ENCODE results near the gene LSAMP. TPM values are rescaled to one million over a fixed set of nuclear protein-coding genes. Genes with fewer than 3 reads are reported as not detected.
"Not testable (repeated sequence)": the region's sequence is repeated elsewhere in the genome, so short reads cannot be mapped to it uniquely, and the experiment has no call there.

Gene LSAMP
- total and polyA plus RNA-seq, 7 donors, result 0.23 to 47.1 (median 22.9) TPM

DNA sequence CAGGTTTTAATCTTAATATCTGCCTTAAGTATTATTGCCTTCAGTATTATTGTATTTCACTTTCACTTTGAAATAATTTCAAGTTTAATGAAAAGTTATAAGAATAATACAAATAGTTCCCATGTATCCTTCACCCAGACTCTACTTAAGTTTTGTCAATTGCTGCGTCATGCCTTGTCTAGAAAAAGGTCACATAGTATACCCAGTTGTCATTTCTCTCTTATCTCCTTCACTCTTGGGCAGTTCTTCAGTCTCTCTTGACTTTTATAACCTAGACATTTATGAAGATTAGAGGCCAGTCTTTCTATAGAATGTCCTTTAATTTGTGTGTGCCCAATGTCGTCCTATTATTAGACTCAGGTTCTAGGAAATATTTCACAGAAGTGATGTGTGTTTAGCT, 367.7 kb downstream of the LSAMP start:
- intact Hi-C loops (cut with DNase I), result no loop called here
- Histone ChIP-seq H3K36me3 (no peaks in the 10 kb centered on the region), H3K4me3 (no peak overlapping the region), H3K27me3 (no peaks in the 10 kb centered on the region), H3K9me3 (peaks cover 0 to 3% (median 0%) of the 10 kb centered on the region in 4 donors), H3K27ac (no peak overlapping the region), H3K4me1 (no peaks in the 10 kb centered on the region)
- DNase-seq, result no peak
- WGBS, 2 donors, result 88 to 92% methylated on average over 2 of the region's 2 CpGs
- TF ChIP-seq POLR2A (IDR thresholded peaks at IDR 0.05), result no peak
- TF ChIP-seq, protein P1, sequence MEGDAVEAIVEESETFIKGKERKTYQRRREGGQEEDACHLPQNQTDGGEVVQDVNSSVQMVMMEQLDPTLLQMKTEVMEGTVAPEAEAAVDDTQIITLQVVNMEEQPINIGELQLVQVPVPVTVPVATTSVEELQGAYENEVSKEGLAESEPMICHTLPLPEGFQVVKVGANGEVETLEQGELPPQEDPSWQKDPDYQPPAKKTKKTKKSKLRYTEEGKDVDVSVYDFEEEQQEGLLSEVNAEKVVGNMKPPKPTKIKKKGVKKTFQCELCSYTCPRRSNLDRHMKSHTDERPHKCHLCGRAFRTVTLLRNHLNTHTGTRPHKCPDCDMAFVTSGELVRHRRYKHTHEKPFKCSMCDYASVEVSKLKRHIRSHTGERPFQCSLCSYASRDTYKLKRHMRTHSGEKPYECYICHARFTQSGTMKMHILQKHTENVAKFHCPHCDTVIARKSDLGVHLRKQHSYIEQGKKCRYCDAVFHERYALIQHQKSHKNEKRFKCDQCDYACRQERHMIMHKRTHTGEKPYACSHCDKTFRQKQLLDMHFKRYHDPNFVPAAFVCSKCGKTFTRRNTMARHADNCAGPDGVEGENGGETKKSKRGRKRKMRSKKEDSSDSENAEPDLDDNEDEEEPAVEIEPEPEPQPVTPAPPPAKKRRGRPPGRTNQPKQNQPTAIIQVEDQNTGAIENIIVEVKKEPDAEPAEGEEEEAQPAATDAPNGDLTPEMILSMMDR (IDR thresholded peaks at IDR 0.05), result no peak
- TF ChIP-seq EP300 (IDR thresholded peaks at IDR 0.05), result no peak
- TF ChIP-seq POLR2AphosphoS5 (IDR thresholded peaks at IDR 0.05), result no peak

DNA sequence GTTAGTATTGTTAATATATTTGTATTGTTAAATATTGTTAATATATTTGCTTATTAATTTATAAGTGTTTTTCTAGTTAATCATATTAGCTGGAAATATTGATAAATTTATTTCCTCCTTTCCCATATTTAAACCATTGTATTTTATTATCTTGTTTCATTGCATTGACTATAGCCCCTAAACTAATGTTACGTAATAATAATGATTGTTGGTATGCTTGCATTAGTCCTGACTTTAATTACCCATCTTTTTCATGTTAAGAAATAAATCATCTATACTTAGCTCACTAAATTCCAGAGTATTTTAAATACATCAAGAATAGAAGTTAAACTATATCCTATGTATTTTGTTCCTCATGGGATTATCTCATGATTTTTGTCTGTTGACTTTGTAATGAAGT, 368.2 kb downstream of the LSAMP start:
- WGBS, 2 donors, result 94 to 96% methylated on average over 1 of the region's 1 CpG
- no peaks in the 10 kb centered on the region for H3K36me3 ChIP-seq
- no peak overlapping the region for H3K27ac ChIP-seq
- TF ChIP-seq POLR2A (IDR thresholded peaks at IDR 0.05), result no peak
- TF ChIP-seq, protein P1 (IDR thresholded peaks at IDR 0.05), result no peak
- TF ChIP-seq POLR2AphosphoS5 (IDR thresholded peaks at IDR 0.05), result no peak
- no peak for TF ChIP-seq EP300 (IDR thresholded peaks at IDR 0.05)
- no peak overlapping the region for H3K4me3 ChIP-seq
- intact Hi-C loops (cut with DNase I), result no loop called here
- DNase-seq, result no peak
- no peaks in the 10 kb centered on the region for H3K27me3 ChIP-seq
- H3K4me1 ChIP-seq, result no peaks in the 10 kb centered on the region
- peaks cover 0 to under 1% (median 0%) of the 10 kb centered on the region in 4 donors for H3K9me3 ChIP-seq

DNA sequence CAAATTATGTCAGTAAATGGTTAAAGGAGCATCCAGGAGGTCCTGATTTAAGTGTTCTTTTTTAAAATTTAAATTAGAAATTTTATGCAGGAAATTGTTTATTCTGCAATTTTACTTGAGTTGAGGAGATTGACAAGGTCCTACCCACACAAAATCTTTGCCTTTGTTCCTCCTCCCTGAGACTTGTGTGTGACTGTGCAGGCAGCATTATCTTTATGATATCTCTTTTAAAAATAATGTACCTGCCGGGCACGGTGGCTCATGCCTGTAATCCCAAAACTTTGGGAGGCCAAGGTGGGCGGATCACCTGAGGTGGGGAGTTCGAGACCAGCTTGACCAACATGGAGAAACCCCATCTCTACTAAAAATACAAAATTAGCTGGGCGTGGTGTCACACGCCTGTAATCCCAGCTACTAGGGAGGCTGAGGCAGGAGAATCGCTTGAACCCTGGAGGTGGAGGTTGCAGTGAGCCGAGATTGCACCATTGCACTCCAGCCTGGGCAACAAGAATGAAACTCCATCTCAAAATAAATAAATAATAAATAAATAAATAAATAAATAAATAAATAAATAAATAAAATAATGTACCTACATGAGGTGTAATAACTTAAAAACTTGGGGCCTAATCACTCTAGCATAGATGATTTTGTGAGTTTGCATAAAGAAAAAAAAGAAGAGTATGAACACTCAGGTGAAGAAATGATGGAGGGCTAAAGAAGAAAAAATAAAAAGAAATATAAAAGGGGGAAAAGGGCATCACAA, 374.6 kb downstream of the LSAMP start:
- H3K27ac ChIP-seq; H3K4me1 ChIP-seq; intact Hi-C loops (cut with DNase I); H3K27me3 ChIP-seq; DNase-seq; H3K36me3 ChIP-seq; H3K4me3 ChIP-seq; H3K9me3 ChIP-seq: not testable (repeated sequence)
- 73 to 89% methylated on average over 8 of the region's 8 CpGs for WGBS, 2 donors

DNA sequence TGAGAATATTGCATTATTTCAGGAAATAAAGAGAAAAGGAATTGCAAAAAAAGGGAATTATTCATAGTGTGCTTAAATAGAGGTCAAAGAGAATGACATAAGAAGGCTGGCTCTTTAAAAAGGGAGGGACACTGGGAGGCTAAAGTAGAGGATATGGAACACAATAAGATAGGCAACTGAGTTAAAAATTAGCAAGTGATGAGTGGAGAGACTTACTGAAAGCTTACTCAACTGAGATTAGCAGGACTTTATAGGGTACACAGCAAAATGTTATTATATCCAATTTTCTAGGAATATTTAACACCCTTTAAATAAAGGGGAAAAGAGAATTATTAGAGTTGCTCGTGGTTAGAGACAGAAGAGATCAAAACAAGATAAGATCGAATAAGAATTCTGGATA, 375.2 kb downstream of the LSAMP start:
- intact Hi-C loops (cut with DNase I), result no loop called here
- 49 to 63% methylated on average over 2 of the region's 2 CpGs for WGBS, 2 donors

DNA sequence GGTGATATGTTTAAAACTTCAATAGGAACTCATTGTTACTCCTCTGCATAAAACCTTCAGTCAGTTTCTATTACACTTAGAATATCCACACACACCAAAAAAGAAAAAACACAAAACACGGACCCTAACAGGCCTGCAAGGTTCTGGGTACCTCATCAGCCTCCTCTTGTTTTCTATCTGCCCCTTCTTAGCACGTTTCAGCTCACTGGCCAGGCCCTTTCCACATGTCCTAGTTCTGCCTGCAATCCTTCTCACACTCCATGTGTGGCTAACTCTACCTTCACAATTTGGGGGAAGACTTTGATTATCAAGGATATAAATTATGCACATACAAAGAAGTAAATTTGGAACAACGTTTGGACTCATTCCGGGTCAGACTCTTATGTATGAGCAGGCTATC, 376.3 kb downstream of the LSAMP start:
- WGBS, 2 donors, result 60 to 66% methylated on average over 4 of the region's 4 CpGs
- Histone ChIP-seq H3K9me3 (no peaks in the 10 kb centered on the region), H3K27me3 (no peaks in the 10 kb centered on the region), H3K36me3 (no peaks in the 10 kb centered on the region), H3K27ac (no peak overlapping the region), H3K4me3 (no peak overlapping the region), H3K4me1 (no peaks in the 10 kb centered on the region)
- TF ChIP-seq, protein P1 (IDR thresholded peaks at IDR 0.05), result no peak
- TF ChIP-seq EP300 (IDR thresholded peaks at IDR 0.05), result no peak
- intact Hi-C loops (cut with DNase I), result no loop called here
- DNase-seq, result no peak

More for the DNA sequence above, 375.2 kb downstream of the LSAMP start:
- Histone ChIP-seq H3K36me3 (no peaks in the 10 kb centered on the region), H3K9me3 (no peaks in the 10 kb centered on the region), H3K27ac (no peak overlapping the region), H3K4me3 (no peak overlapping the region), H3K4me1 (no peaks in the 10 kb centered on the region), H3K27me3 (no peaks in the 10 kb centered on the region)
- DNase-seq, result no peak
- TF ChIP-seq, protein P1 (IDR thresholded peaks at IDR 0.05), result no peak

Data from sigmoid colon (tissue), 7 donors.